H1 (cell line): ENCODE data around the gene OGFR. TPM values are rescaled to one million over a fixed set of nuclear protein-coding genes. Genes with fewer than 3 reads are reported as not detected.
A peak's percentile ranks its signal among the peaks of the same experiment; 100 is the strongest.

Experiments
- CTCF ChIA-PET: fragments of 300-600 bp; sonication (Branson Sonifier 250); formaldehyde crosslinking; loops from one replicate; lab custom pipeline; 2021; ENCODE audit not compliant: partially characterized antibody; lab: Charles Lee
- POLR2A ChIA-PET: fragments of 300-600 bp; sonication (Branson Sonifier 250); formaldehyde crosslinking; loops from one replicate; lab custom pipeline; 2021; ENCODE audit warnings: inconsistent platforms; ENCODE audit not compliant: partially characterized antibody; lab: Charles Lee
- DNase-seq, 2 experiments: peaks; one replicate each; pipeline versions ENCODE4 v3.0.0 to v3.0.0-alpha.2; 2010 to 2022; ENCODE audit warnings: low spot score in 2 of 2, low read depth in 1 of 2, mixed read lengths in 1 of 2
- FAIRE-seq: peaks from 2 replicates; lab custom pipeline; 2011; peaks lifted over from hg19 to GRCh38; lab: Jason Lieb, UNC
- H2AFZ ChIP-seq: 2 replicates; pipeline ENCODE4 v1.8.1; 2012; ENCODE audit warnings: low read length, inconsistent platforms
- H2AK5ac ChIP-seq: 2 replicates; pipeline ENCODE4 v1.6.1; 2013; ENCODE audit warnings: low read depth, low read length
- H2BK120ac ChIP-seq: replicated peaks from 2 replicates; pipeline ENCODE3; 2013; ENCODE audit warnings: low read depth, low read length, inconsistent platforms
- H2BK12ac ChIP-seq: 2 replicates; pipeline ENCODE4 v1.6.1; 2013; ENCODE audit warnings: low read depth, low read length
- H2BK15ac ChIP-seq: 2 replicates; pipeline ENCODE4 v1.6.1; 2013; ENCODE audit warnings: low read length
- H2BK20ac ChIP-seq: 2 replicates; pipeline ENCODE4 v1.6.1; 2013; ENCODE audit warnings: low read length
- H2BK5ac ChIP-seq: 2 replicates; pipeline ENCODE4 v1.6.1; 2013; ENCODE audit warnings: low read depth, low read length
- H3K14ac ChIP-seq: 2 replicates; pipeline ENCODE4 v1.6.1; 2013; ENCODE audit warnings: inconsistent platforms; ENCODE audit not compliant: insufficient read length
- H3K18ac ChIP-seq: 2 replicates; pipeline ENCODE4 v1.6.1; 2013; ENCODE audit warnings: low read length; ENCODE audit errors: extremely low read depth
- H3K23ac ChIP-seq: 2 replicates; pipeline ENCODE4 v1.6.1; 2013; ENCODE audit warnings: inconsistent platforms; ENCODE audit not compliant: insufficient read length
- H3K23me2 ChIP-seq: 2 replicates; pipeline ENCODE4 v1.6.1; 2013; ENCODE audit warnings: low read depth, low read length
- H3K27ac ChIP-seq: 2 replicates; pipeline ENCODE4 v1.6.1; 2011; ENCODE audit warnings: low read depth, low read length, inconsistent platforms
- H3K27me3 ChIP-seq, 4 experiments: replicated peaks in 1 of 4; 1 replicate in 1 of 4; 2 replicates in 3 of 4; pipeline versions ENCODE4 v1.6.1 to v1.8.1; 2011 to 2013; ENCODE audit warnings: low read length in 3 of 4, mild to moderate bottlenecking in 3 of 4, inconsistent platforms in 2 of 4, mixed read lengths in 2 of 4, moderate library complexity in 1 of 4; ENCODE audit not compliant: control insufficient read depth in 3 of 4, insufficient read depth in 3 of 4; ENCODE audit errors: extremely low read depth in 1 of 4
- H3K36me3 ChIP-seq, 4 experiments: 2 replicates each; pipeline versions ENCODE4 v1.6.1 to v1.8.1; 2011 to 2013; ENCODE audit warnings: mild to moderate bottlenecking in 4 of 4, low read length in 3 of 4, moderate library complexity in 2 of 4, control low read depth in 1 of 4, inconsistent platforms in 1 of 4; ENCODE audit not compliant: insufficient read depth in 4 of 4, control insufficient read depth in 2 of 4
- H3K4ac ChIP-seq: replicated peaks from 2 replicates; pipeline ENCODE3; 2013; ENCODE audit warnings: low read length, low read depth, mixed read lengths, inconsistent platforms; ENCODE audit not compliant: insufficient read length
- H3K4me1 ChIP-seq, 4 experiments: replicated peaks in 1 of 4; 1 replicate in 1 of 4; 2 replicates in 3 of 4; pipeline versions ENCODE4 v1.6.1 to v1.8.1; 2011 to 2013; ENCODE audit warnings: low read length in 3 of 4, inconsistent platforms in 2 of 4, mixed read lengths in 1 of 4; ENCODE audit not compliant: insufficient read depth in 4 of 4, control insufficient read depth in 3 of 4
- H3K4me2 ChIP-seq, 2 experiments: 2 replicates each; pipeline versions ENCODE4 v1.6.1 to v1.8.1; 2011 to 2013; ENCODE audit warnings: low read depth in 2 of 2, low read length in 2 of 2, control low read depth in 1 of 2, inconsistent platforms in 1 of 2, mild to moderate bottlenecking in 1 of 2; ENCODE audit not compliant: insufficient read depth in 1 of 2
- H3K4me3 ChIP-seq, 4 experiments: fragments of 200-600, 300-600 bp in 1 of 4; sonication (generic), shearing (Covaris generic), sonication (Bioruptor Twin) in 1 of 4; 2 replicates each; pipeline versions ENCODE4 v1.5.1 to v1.8.1; 2011 to 2016; ENCODE audit warnings: low read length in 4 of 4, low read depth in 3 of 4, control low read depth in 2 of 4, inconsistent platforms in 2 of 4, mild to moderate bottlenecking in 2 of 4, mixed read lengths in 1 of 4, moderate library complexity in 1 of 4; ENCODE audit not compliant: insufficient read depth in 2 of 4; ENCODE audit errors: extremely low read depth in 1 of 4
- H3K56ac ChIP-seq: replicated peaks from 2 replicates; pipeline ENCODE3; 2013; ENCODE audit warnings: low read depth, mild to moderate bottlenecking, mixed read lengths, low read length, inconsistent platforms; ENCODE audit not compliant: insufficient read length
- H3K79me1 ChIP-seq: 2 replicates; pipeline ENCODE4 v1.6.1; 2013; ENCODE audit warnings: low read depth, low read length, control low read depth
- H3K79me2 ChIP-seq, 2 experiments: 2 replicates each; pipeline versions ENCODE4 v1.6.1 to v1.8.1; 2012 to 2013; ENCODE audit warnings: low read length in 2 of 2, mild to moderate bottlenecking in 2 of 2, inconsistent platforms in 1 of 2; ENCODE audit not compliant: insufficient read depth in 2 of 2, control insufficient read depth in 1 of 2
- H3K9ac ChIP-seq, 4 experiments: replicated peaks in 1 of 4; 1 replicate in 1 of 4; 2 replicates in 3 of 4; pipeline versions ENCODE4 v1.6.1 to v1.8.1; 2011 to 2013; ENCODE audit warnings: low read depth in 3 of 4, low read length in 3 of 4, control low read depth in 2 of 4, mild to moderate bottlenecking in 2 of 4, moderate library complexity in 2 of 4, inconsistent platforms in 1 of 4; ENCODE audit errors: extremely low read depth in 1 of 4
- H3K9me3 ChIP-seq, 2 experiments: 2 replicates each; pipeline versions ENCODE4 v1.6.1 to v1.8.1; 2012 to 2013; ENCODE audit warnings: mild to moderate bottlenecking in 2 of 2, moderate library complexity in 2 of 2, control low read depth in 1 of 2, inconsistent platforms in 1 of 2, low read depth in 1 of 2, low read length in 1 of 2, mixed read lengths in 1 of 2; ENCODE audit not compliant: insufficient read depth in 2 of 2
- H4K20me1 ChIP-seq, 2 experiments: replicated peaks in 1 of 2; 2 replicates each; pipeline versions ENCODE3 to v1.8.1; 2011 to 2013; ENCODE audit warnings: inconsistent platforms in 2 of 2, low read length in 2 of 2, mild to moderate bottlenecking in 1 of 2; ENCODE audit not compliant: insufficient read depth in 2 of 2, control insufficient read depth in 1 of 2
- H4K5ac ChIP-seq: 2 replicates; pipeline ENCODE4 v1.6.1; 2013; ENCODE audit warnings: low read length, low read depth, mixed read lengths, inconsistent platforms; ENCODE audit not compliant: insufficient read length
- H4K8ac ChIP-seq: 2 replicates; pipeline ENCODE4 v1.8.0; 2013; ENCODE audit warnings: mild to moderate bottlenecking, moderate library complexity, low read length, inconsistent platforms; ENCODE audit not compliant: insufficient read depth; ENCODE audit errors: extremely low read depth
- H4K91ac ChIP-seq: replicated peaks from 2 replicates; pipeline ENCODE3; 2013; ENCODE audit warnings: low read length, mixed read lengths, inconsistent platforms; ENCODE audit not compliant: insufficient read length
- ASH2L ChIP-seq: fragments of 200-600, 300-600 bp; sonication (generic); IDR thresholded peaks from one replicate; pipeline ENCODE4 v1.7.1; 2017; ENCODE audit warnings: low read length
- BACH1 ChIP-seq: IDR thresholded peaks from 2 replicates; pipeline ENCODE4 v1.6.1; 2012; ENCODE audit warnings: low read length, improper control_type of control experiment
- BCL11A ChIP-seq, 2 experiments: IDR thresholded peaks; one replicate each; pipeline ENCODE4 v1.6.1; 2011; ENCODE audit warnings: low read depth in 2 of 2, low read length in 2 of 2, mild to moderate bottlenecking in 2 of 2
- CHD1 ChIP-seq: IDR thresholded peaks from 2 replicates; pipeline ENCODE4 v1.6.1; 2012; ENCODE audit warnings: low read depth, low read length, improper control_type of control experiment
- CHD2 ChIP-seq: IDR thresholded peaks from 2 replicates; pipeline ENCODE4 v1.6.1; 2012; ENCODE audit warnings: low read length, improper control_type of control experiment
- GABPA ChIP-seq: IDR thresholded peaks from 2 replicates; pipeline ENCODE4 v1.6.1; 2011; ENCODE audit warnings: mild to moderate bottlenecking, low read length, moderate library complexity, borderline replicate concordance; ENCODE audit not compliant: insufficient read depth
- GTF2F1 ChIP-seq: IDR thresholded peaks from 2 replicates; pipeline ENCODE4 v1.6.1; 2012; ENCODE audit warnings: low read depth, low read length, improper control_type of control experiment, borderline replicate concordance
- KDM1A ChIP-seq: fragments of 200-600, 300-600 bp; sonication (generic); IDR thresholded peaks from 2 replicates; pipeline ENCODE4 v1.7.1; 2016; ENCODE audit warnings: mild to moderate bottlenecking, low read length, borderline replicate concordance
- NANOG ChIP-seq: IDR thresholded peaks from 2 replicates; pipeline ENCODE4 v1.6.1; 2011; ENCODE audit warnings: low read length, low read depth, mild to moderate bottlenecking, inconsistent platforms; ENCODE audit not compliant: insufficient read depth, poor library complexity, severe bottlenecking
- NRF1 ChIP-seq: IDR thresholded peaks from 2 replicates; pipeline ENCODE4 v1.6.1; 2011; ENCODE audit warnings: mild to moderate bottlenecking, low read depth, low read length, improper control_type of control experiment
- SIN3A ChIP-seq, 2 experiments: IDR thresholded peaks in 1 of 2; conservative IDR thresholded peaks in 1 of 2; 2 replicates each; pipeline ENCODE4 v1.6.1; 2011 to 2012; ENCODE audit warnings: low read length in 2 of 2, improper control_type of control experiment in 1 of 2, low read depth in 1 of 2, mild to moderate bottlenecking in 1 of 2
- WGBS, 2 experiments: shearing (Covaris generic) in 1 of 2; methylation state at CpG; one replicate each; pipeline versions ENCODE4 v1.1.6 to v1.1.7; 2013 to 2015; ENCODE audit warnings: low lambda C conversion rate in 2 of 2, mixed read lengths in 2 of 2, inconsistent platforms in 1 of 2, low coverage in 1 of 2, missing lambda C conversion rate in 1 of 2; ENCODE audit not compliant: insufficient replicate concordance in 2 of 2, insufficient coverage in 1 of 2, insufficient read length in 1 of 2; ENCODE audit errors: extremely low coverage in 1 of 2, missing lambda C conversion rate in 1 of 2; 5-methylcytosine and 5-hydroxymethylcytosine counted together
- polyA plus RNA-seq, 7 experiments: library from polyadenylated mRNA; depleted of rRNA in 3 of 7; stranded (reverse) in 5 of 7; unstranded in 2 of 7; fragments of >200 nt in 5 of 7; fragments of 200-250 nt in 2 of 7; gene quantifications; 1 replicate in 5 of 7; 2 replicates in 1 of 7; 4 replicates in 1 of 7; pipeline versions ENCODE4 v1.2.1 to v1.2.3, GENCODE V29; 2011 to 2013; ENCODE audit warnings: missing spikeins in 2 of 7, mixed read lengths in 2 of 7
- total RNA-seq: library from RNA; stranded (reverse); fragmentation: NEBNext Ultra II Directional; extraction: Animal tissue kit (Norgen Biotek cat#: 25700); gene quantifications from 2 replicates; pipeline ENCODE4 v1.2.1, GENCODE V29; 2021

OGFR gene
- total and polyA plus RNA-seq, 2 of the 8 experiments (the other 6 are each of a cell fraction or from before 2014, with no cell fraction given) = 13.9 to 25.1 TPM

DNA sequence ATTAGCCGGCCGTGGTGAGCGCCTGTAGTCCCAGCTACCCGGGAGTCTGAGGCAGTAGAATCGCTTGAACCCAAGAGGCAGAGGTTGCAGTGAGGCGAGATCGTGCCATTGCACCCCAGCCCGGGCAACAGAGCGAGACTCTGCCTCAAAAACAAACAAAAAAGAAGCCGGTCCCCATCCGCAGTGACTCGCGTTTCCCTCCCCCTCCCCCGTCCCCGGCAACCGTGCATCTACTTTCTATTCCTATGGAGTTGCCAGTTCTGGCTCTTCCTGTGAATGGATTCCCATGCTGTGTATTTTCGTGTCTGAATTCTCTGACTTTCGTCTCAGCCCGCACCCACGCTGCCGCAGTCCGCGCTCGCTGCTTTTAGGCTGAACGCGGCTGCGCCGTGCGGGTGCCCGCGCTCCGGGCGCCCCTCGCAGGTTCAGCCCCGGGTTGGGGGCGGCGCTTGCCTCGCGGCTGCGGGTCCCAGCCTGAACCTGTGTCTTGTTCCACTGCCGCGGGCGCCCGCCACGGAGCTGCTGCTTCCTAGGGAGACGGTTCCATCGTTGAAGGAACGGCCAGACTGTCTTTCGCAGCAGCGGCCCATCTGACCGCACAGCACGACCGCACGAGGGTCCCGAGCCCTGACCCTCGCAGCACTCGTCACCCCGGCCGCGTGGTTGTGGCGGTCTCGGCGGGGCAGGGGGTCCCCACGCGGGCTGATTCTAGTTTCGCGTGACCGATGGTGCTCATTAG is 9.4 kb upstream of the OGFR start:
- Histone ChIP-seq H2BK15ac (peak overlapping the region; percentile 88; the same call in 1 of the 2 replicates), H3K23ac (no peak overlapping the region), H3K14ac (no peak overlapping the region), H3K9me3 (no peaks in the 10 kb centered on the region), H3K23me2 (peaks cover 7% of the 10 kb centered on the region; the same call in 1 of the 2 replicates), H2BK20ac (no peak overlapping the region), H3K79me2 (no peaks in the 10 kb centered on the region), H3K18ac (peak overlapping the region; percentile 90), H2BK120ac (peak overlapping the region; percentile 54), H2BK5ac (no peak overlapping the region; the same call in 1 of the 2 replicates), H3K27ac (no peak overlapping the region), H2AFZ (0 out of 2 replicates have a peak overlapping the region, but pooled peaks have one; percentile 48), H4K8ac (peak overlapping the region; percentile 82), H3K56ac (no peak overlapping the region), H3K4me1 (peaks cover 0 to 11% (median 6%) of the 10 kb centered on the region in 4 experiments; a peak in 4 of 7 replicates), H2BK12ac (peak overlapping the region; percentile 60; the same call in 1 of the 2 replicates), H3K27me3 (peaks cover 0 to 18% (median 11%) of the 10 kb centered on the region in 4 experiments; a peak in 5 of 7 replicates), H4K20me1 (peaks cover 0 to 10% of the 10 kb centered on the region in 2 experiments), H3K79me1 (no peaks in the 10 kb centered on the region), H2AK5ac (no peak overlapping the region), H4K5ac (peak overlapping the region; percentile 62), H3K4ac (no peak overlapping the region), H4K91ac (peak overlapping the region; percentile 91), H3K9ac (no peak overlapping the region), H3K4me2 (peak overlapping the region; percentile 75 to 85), H3K36me3 (peaks cover 2 to 18% (median 9%) of the 10 kb centered on the region in 4 experiments; a peak in 4 of 8 replicates), H3K4me3 (peak overlapping the region; percentile 33 to 65 (median 52))
- WGBS, 2 experiments = 3% methylated on average over 61 of the region's 68 CpGs; no CpG with 5 or more reads in 1 of the 2 experiments
- ChIA-PET CTCF (interaction anchor here (1.6 to 6.2 kb wide), 3 partner anchors 12 to 89 kb away, joined by 5 to 37 read pairs (median 6); no protein-coding TSS in a partner anchor), POLR2A (interaction anchor here (1.5 to 1.9 kb wide), 3 partner anchors 20 to 153 kb away, joined by 4 to 10 read pairs (median 6); partner anchors contain the start of genes COL9A3 and SLCO4A1)
- DNase-seq (peak in 1 of 2 experiments; percentile 77), FAIRE-seq (no peak)
- no peak for TF ChIP-seq GTF2F1
- no peak for TF ChIP-seq BCL11A (IDR thresholded peaks at IDR 0.05; ENCODE audit: low read depth in 2 of 2, low read length in 2 of 2)
- TF ChIP-seq BACH1 = no peak
- no peak for TF ChIP-seq NRF1
- no peak for TF ChIP-seq CHD2
- no peak for TF ChIP-seq CHD1
- no peak for TF ChIP-seq GABPA
- no peak for TF ChIP-seq NANOG
- TF ChIP-seq KDM1A = peak; percentile 84
- peak; percentile 42 for TF ChIP-seq ASH2L
- TF ChIP-seq SIN3A (conservative IDR thresholded peaks at IDR 0.05 in 1 of 2, IDR thresholded peaks at IDR 0.05 in 1 of 2; ENCODE audit: low read depth in 1 of 2, low read length in 2 of 2) = no peak
